Measurements from ENCODE around the gene KLHL30. TPM values are rescaled to one million over a fixed set of nuclear protein-coding genes. Genes with fewer than 3 reads are reported as not detected.

The KLHL30 gene
- total RNA-seq, 1 donor from 2014 or later, result 0.71 TPM

DNA sequence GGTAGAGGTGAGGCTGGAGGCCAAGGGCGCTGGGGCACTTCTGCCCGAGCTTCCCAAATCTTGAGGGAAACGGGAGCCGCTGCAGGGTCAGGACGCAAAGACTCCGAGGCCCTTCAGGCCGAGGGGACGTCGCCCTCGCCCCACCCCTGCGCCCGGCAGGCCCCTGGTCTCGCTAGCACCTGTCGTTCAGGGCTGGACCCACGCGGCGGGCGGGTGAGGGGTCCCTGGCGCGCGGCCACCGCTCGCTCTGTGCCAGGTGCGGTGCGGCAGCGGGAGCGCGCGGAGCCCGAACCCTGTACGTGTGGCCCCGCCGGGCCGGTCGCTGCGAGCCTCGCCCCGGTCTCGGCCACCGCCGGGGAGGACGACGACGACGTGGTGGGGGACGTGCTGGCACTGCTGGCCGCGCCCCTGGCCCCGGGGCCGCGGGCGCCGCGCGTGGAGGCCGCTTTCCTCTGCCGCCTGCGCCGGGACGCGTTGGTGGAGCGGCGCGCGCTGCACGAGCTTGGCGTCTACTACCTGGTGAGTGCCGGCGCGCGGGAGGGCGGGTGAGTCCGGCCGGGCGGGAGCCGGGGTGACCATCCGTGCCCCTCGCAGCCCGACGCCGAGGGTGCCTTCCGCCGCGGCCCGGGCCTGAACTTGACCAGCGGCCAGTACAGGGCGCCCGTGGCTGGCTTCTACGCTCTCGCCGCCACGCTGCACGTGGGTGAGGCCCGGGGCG lies 25.2 kb downstream of the KLHL30 start:
- Histone ChIP-seq H3K27me3 (ENCODE audit: low read depth) (peaks cover 45% of the 10 kb centered on the region), H3K9me3 (no peaks in the 10 kb centered on the region), H3K27ac (no peak overlapping the region), H3K4me1 (peaks cover 5% of the 10 kb centered on the region), H3K36me3 (peaks cover 10% of the 10 kb centered on the region), H3K4me3 (no peak overlapping the region)
- no peak for TF ChIP-seq CTCF (IDR thresholded peaks at IDR 0.05)
- DNase-seq, result no peak
- no peak for ATAC-seq
- intact Hi-C loops (cut with DNase I), result no loop called here

DNA sequence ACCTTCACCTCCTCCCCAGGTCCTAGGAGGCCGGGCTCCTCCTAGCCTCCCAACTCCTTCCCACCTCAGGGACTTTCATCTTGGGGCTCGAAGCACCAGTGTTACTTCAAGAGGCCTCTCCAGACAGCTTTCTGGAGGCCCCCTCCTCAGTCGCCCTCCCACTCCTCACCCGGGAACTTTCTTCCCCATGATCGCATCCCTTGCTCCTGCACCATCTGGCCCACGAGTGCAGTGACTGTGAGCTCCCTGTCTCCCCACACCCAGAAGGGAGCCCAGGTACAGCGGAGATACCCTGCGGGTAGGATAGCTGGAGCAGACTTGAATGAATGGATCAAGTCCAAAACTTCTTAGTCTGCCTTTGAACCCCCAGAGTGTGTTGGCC lies 26.4 kb downstream of the KLHL30 start:
- no peak overlapping the region for H3K4me3 ChIP-seq
- TF ChIP-seq CTCF (IDR thresholded peaks at IDR 0.05), result no peak
- H3K9me3 ChIP-seq, result no peaks in the 10 kb centered on the region
- H3K27ac ChIP-seq, result no peak overlapping the region
- H3K36me3 ChIP-seq, result peaks cover 22% of the 10 kb centered on the region
- intact Hi-C loops (cut with DNase I), result no loop called here
- ATAC-seq (no peak), DNase-seq (no peak)
- peaks cover 40% of the 10 kb centered on the region for H3K27me3 ChIP-seq (ENCODE audit: low read depth)
- peaks cover 12% of the 10 kb centered on the region for H3K4me1 ChIP-seq

DNA sequence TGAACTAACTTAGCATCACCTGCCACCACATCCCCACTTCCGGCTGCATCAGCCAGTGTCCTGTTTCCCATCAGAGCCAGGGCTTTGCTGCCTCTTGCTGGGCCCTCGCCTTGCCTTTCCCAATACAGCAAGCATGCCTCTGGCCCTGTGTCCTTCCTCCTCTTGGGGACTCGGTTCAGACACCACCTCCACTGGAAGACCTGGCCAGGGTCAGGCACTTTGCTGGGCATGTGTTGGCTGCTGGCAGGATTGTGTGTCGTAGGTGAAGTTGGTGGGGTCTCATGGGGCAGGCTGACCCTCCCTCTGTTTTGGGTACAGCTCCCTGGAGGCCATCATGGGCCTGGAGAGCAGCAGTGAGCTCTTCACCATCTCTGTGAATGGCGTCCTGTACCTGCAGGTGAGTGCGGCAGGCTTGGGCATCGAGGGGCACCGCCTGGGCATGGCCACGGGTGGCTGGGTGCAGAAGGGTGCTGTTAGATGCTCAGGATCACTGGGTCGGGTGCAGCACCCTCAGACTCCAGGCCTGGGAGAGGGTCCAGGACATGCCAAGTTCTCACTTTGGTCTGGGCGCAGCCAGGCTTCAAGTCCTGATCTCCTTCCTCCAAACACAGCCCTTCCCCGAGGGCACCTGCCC lies 26.9 kb downstream of the KLHL30 start:
- intact Hi-C loops (cut with DNase I), result no loop called here
- Histone ChIP-seq H3K36me3 (peaks cover 27% of the 10 kb centered on the region), H3K4me1 (peaks cover 17% of the 10 kb centered on the region), H3K4me3 (no peak overlapping the region), H3K27me3 (ENCODE audit: low read depth) (peaks cover 35% of the 10 kb centered on the region), H3K27ac (no peak overlapping the region), H3K9me3 (no peaks in the 10 kb centered on the region)
- no peak for TF ChIP-seq CTCF (IDR thresholded peaks at IDR 0.05)
- ATAC-seq (no peak), DNase-seq (no peak)

GRCh38 chr2:238166391-238167343 lies 28.2 kb downstream of the KLHL30 start:
- peaks cover 38% of the 10 kb centered on the region for H3K36me3 ChIP-seq
- peaks cover 25% of the 10 kb centered on the region for H3K27me3 ChIP-seq (ENCODE audit: low read depth)
- peaks cover 21% of the 10 kb centered on the region for H3K4me1 ChIP-seq
- TF ChIP-seq CTCF (IDR thresholded peaks at IDR 0.05), result no peak
- no peak overlapping the region for H3K27ac ChIP-seq
- ATAC-seq, result no peak
- DNase-seq, result no peak
- no peaks in the 10 kb centered on the region for H3K9me3 ChIP-seq
- intact Hi-C loops (cut with DNase I), result no loop called here
- H3K4me3 ChIP-seq, result no peak overlapping the region

- TF ChIP-seq CTCF (IDR thresholded peaks at IDR 0.05), result no peak
- Histone ChIP-seq H3K9me3 (no peaks in the 10 kb centered on the region), H3K4me3 (no peak overlapping the region), H3K27ac (no peak overlapping the region), H3K36me3 (peaks cover 45% of the 10 kb centered on the region), H3K27me3 (ENCODE audit: low read depth) (peaks cover 20% of the 10 kb centered on the region), H3K4me1 (peaks cover 21% of the 10 kb centered on the region)
- ATAC-seq (no peak), DNase-seq (no peak)
- intact Hi-C loops (cut with DNase I), result no loop called here
Observed at GRCh38 chr2:238167344-238167715, 28.9 kb downstream of the KLHL30 start.
